CD4-positive, alpha-beta T cell treated with Interleukin-15 for 4 hours (primary cell): ENCODE data around the gene TBX19.
A peak's percentile ranks its signal among the peaks of the same experiment; 100 is the strongest.

Experiments used
- DNase-seq: peaks from one replicate; pipeline ENCODE4 v3.0.0-alpha.2; 2020; ENCODE audit warnings: low spot score

TBX19 gene

GRCh38 chr1:168280296-168280927 is at the start of gene TBX19:
Gene TBX19 (plus strand): TSS chr1:168280877. CDS start chr1:168281091, 214 bp downstream.
- DNase-seq = no peak

- DNase-seq = peak; percentile 54
Observed at GRCh38 chr1:168234846-168235547, 45.7 kb upstream of the TBX19 start.

GRCh38 chr1:168235548-168235885 is 45.2 kb upstream of the TBX19 start:
- no peak for DNase-seq

- no peak for DNase-seq
Observed at GRCh38 chr1:168235937-168236336, 44.7 kb upstream of the TBX19 start.

GRCh38 chr1:168236836-168237611 is 43.7 kb upstream of the TBX19 start:
- no peak for DNase-seq

GRCh38 chr1:168243198-168243597 is 37.5 kb upstream of the TBX19 start:
- no peak for DNase-seq

GRCh38 chr1:168243636-168244212 is 37.0 kb upstream of the TBX19 start:
- no peak for DNase-seq

GRCh38 chr1:168245042-168245441 is 35.6 kb upstream of the TBX19 start:
- DNase-seq = no peak

- DNase-seq = no peak
Observed at GRCh38 chr1:168246506-168246905, 34.2 kb upstream of the TBX19 start.

GRCh38 chr1:168252204-168252733 is 28.4 kb upstream of the TBX19 start:
- no peak for DNase-seq

- no peak for DNase-seq
Observed at GRCh38 chr1:168256164-168256563, 24.5 kb upstream of the TBX19 start.

- DNase-seq = no peak
Observed at GRCh38 chr1:168257397-168257796, 23.3 kb upstream of the TBX19 start.

- DNase-seq = no peak
Observed at GRCh38 chr1:168259567-168259966, 21.1 kb upstream of the TBX19 start.

GRCh38 chr1:168260393-168260792 is 20.3 kb upstream of the TBX19 start:
- DNase-seq = no peak

- DNase-seq = no peak
Observed at GRCh38 chr1:168261390-168261789, 19.3 kb upstream of the TBX19 start.

GRCh38 chr1:168263130-168263529 is 17.5 kb upstream of the TBX19 start:
- no peak for DNase-seq

GRCh38 chr1:168264296-168264695 is 16.4 kb upstream of the TBX19 start:
- no peak for DNase-seq

- DNase-seq = no peak
Observed at GRCh38 chr1:168265596-168265995, 15.1 kb upstream of the TBX19 start.

- no peak for DNase-seq
Observed at GRCh38 chr1:168266644-168267186, 14.0 kb upstream of the TBX19 start.

GRCh38 chr1:168271636-168272035 is 9.0 kb upstream of the TBX19 start:
- DNase-seq = no peak

GRCh38 chr1:168273575-168273974 is 7.1 kb upstream of the TBX19 start:
- DNase-seq = no peak

- no peak for DNase-seq
Observed at GRCh38 chr1:168279253-168279652, 1.4 kb upstream of the TBX19 start.
